Stimulated activated CD4-positive, alpha-beta T cell treated with anti-CD3 and anti-CD28 coated beads, Interleukin-12 subunit alpha, Interleukin-12 subunit beta, amount 100 ng/mL, for 24 hours (primary cell): ENCODE data around the gene GIPC2.
"Not testable (repeated sequence)": the region's sequence is repeated elsewhere in the genome, so short reads cannot be mapped to it uniquely, and the experiment has no call there.

Experiments
- DNase-seq, 2 experiments: peaks; one replicate each; pipeline ENCODE4 v3.0.0-alpha.2; 2020; ENCODE audit warnings: low read depth in 2 of 2

GIPC2 gene, protein sequence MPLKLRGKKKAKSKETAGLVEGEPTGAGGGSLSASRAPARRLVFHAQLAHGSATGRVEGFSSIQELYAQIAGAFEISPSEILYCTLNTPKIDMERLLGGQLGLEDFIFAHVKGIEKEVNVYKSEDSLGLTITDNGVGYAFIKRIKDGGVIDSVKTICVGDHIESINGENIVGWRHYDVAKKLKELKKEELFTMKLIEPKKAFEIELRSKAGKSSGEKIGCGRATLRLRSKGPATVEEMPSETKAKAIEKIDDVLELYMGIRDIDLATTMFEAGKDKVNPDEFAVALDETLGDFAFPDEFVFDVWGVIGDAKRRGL

DNA sequence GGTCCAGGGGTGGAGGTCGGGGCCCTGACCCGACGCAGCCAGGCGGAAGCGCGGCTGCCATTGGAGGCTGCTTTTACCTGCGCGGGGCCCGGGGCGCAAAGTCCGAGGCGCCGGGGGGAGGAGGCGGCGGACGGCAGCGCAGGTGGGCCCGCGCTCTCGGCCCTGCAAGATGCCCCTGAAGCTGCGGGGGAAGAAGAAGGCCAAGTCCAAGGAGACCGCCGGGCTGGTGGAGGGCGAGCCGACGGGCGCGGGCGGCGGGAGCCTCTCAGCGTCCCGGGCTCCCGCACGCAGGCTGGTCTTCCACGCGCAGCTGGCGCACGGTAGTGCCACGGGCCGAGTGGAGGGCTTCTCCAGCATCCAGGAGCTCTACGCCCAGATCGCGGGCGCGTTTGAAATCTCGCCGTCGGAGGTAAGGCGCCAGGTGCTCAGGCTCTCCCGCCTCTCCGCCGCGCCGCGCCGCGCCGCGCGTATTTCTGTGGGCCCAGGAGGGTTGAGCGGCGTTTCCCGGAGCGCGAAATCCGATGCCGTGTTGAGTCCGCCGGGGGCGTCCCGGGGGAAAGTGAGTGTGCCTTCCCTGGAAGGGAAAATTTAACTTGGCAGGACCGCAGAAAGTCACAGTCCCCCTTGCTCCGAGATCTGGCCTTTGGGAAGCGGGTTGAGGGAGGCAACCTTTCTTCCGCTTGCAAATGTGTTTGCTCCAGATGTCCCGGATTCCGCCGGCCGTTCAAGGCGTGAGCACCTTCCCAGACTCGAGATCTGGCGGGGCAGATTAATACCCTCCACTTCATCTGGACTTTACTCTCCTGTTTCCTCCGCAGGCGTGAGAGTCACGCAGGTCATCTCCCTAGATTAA lies at the start of gene GIPC2:
TSS of gene GIPC2 (plus strand) at position 41 of the 853 bp plus-strand sequence. CDS start at position 170, 129 bp downstream.
- peak; percentile 23 to 30 for DNase-seq

GRCh38 chr1:77996734-77997133 lies 49.0 kb upstream of the GIPC2 start:
- no peak for DNase-seq

GRCh38 chr1:78000536-78000935 lies 45.2 kb upstream of the GIPC2 start:
- not testable (repeated sequence) for DNase-seq

DNA sequence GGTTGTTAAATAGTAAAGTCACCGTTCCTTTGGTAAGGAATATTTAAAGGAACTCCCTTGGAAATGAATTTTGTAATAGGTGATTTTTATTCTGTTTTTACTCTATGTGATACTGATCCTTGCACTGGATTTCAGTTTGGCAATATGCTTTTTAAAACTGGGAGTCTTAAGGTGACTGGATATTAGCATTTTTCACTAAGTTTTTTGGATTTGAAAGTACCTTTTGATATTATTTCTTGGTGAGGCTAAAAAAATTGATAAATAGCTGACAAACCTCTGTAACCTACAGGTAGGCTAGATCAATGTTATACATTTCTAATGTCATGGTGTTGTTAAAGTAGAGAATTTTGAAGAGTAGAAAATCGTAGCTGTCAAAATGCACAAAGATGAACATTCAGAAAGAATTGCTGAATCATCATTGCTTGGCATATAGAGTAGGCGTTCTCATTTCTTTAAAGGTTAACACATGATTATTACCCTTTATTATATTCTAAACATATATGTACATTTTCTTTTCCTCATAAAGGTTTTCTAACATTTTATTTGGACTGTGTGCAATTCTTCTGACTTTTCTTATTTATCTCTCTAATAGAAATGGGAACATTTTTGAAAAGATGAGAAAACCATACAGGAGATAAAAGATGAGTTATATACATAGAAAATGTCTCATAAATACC lies 42.6 kb upstream of the GIPC2 start:
- no peak for DNase-seq

GRCh38 chr1:78003882-78004718 lies 41.7 kb upstream of the GIPC2 start:
- peak; percentile 14 to 20 for DNase-seq

DNA sequence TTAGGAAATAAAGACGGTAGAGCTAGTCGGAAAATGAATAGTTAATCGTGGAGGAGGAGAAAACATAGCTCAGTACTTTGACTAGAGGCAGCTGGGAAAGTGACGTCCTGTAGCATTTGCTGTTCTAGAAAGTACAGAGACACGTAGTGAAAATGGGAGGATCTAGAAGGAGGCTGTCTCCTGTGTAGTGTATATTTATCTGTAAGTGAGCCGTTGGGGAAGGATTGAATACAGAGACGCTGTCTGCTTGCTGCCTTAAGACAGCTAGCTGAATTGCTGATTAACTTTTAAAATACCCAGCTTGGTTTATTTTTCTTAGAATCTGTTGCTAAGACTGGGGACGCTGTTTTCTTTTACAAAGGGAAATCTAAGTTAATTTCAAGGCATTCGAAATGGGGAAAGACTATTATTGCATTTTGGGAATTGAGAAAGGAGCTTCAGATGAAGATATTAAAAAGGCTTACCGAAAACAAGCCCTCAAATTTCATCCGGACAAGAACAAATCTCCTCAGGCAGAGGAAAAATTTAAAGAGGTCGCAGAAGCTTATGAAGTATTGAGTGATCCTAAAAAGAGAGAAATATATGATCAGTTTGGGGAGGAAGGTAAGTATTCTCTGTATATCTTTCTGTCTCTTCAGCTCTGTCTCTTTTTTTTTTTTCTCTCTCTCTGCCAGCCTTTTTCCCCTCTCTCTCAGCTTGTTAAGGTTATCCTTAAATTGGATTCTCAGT lies 40.9 kb upstream of the GIPC2 start, which contains the start of gene DNAJB4:
TSS of gene DNAJB4 (plus strand) at position 221 of the 729 bp plus-strand sequence. CDS start at position 393, 172 bp downstream.
- peak; percentile 30 to 35 for DNase-seq

DNA sequence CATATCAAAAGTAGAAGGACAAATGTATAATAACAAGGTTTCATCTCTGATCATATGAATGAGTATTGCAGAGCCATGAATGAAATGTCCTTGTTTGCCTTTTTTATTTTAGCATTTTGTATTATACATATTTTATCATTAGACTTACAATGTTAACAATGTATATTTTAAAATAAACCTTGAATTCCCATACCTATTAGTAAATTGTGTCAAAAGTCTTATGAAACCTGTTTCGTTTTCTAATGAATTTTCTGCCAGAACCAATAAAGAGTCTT lies 40.4 kb upstream of the GIPC2 start:
- no peak for DNase-seq

GRCh38 chr1:78005755-78006154 lies 40.0 kb upstream of the GIPC2 start:
- DNase-seq: no peak

- DNase-seq: no peak
Observed at GRCh38 chr1:78006521-78006920, 39.2 kb upstream of the GIPC2 start.

GRCh38 chr1:78007677-78008341 lies 38.0 kb upstream of the GIPC2 start:
- no peak for DNase-seq

GRCh38 chr1:78009276-78009675 lies 36.5 kb upstream of the GIPC2 start:
- DNase-seq: no peak

DNA sequence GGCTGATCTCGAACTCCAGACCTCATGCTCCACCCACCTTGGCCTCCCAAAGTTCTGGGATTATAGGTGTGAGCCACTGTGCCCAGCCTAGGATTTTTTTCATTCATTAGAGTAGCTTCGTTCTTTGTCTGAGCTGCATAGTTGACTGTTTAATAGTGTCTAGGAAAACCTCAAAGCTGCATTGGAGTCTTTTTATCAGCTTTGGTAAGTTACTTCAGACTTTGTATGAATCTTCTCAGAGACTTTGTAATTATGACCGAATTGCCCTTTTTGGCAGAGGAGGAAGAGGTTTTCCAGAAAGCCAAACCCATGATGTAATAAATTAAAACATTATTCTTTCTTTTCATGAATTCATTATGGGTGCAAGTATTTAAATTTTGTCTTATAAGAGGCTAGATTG lies 35.9 kb upstream of the GIPC2 start:
- no peak for DNase-seq

DNA sequence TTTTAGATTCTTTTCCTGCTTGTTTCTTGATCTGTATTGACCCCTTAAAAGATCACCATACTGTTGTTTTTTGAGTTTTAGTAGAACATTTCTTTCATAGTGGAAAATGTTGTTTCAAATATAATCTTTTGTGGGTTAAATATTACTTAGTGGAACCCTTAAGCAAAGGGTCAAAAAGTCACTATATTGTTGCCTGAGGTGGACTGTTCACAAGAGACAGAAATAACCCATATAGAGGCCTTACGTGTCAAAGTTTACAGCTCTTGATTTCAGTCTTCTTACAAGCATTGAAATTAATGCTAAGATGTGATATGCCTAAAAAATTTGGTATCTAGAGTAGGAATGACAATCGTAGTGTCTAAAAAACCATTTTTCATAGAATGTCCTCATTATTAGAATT lies 34.7 kb upstream of the GIPC2 start:
- DNase-seq: no peak

- no peak for DNase-seq
Observed at GRCh38 chr1:78015148-78015547, 30.6 kb upstream of the GIPC2 start.

- DNase-seq: no peak
Observed at GRCh38 chr1:78019024-78019423, 26.7 kb upstream of the GIPC2 start.

- DNase-seq: not testable (repeated sequence)
Observed at GRCh38 chr1:78021134-78021533, 24.6 kb upstream of the GIPC2 start.

GRCh38 chr1:78029793-78030192 lies 16.0 kb upstream of the GIPC2 start:
- no peak for DNase-seq

GRCh38 chr1:78032996-78033796 lies 12.6 kb upstream of the GIPC2 start:
- no peak for DNase-seq

DNA sequence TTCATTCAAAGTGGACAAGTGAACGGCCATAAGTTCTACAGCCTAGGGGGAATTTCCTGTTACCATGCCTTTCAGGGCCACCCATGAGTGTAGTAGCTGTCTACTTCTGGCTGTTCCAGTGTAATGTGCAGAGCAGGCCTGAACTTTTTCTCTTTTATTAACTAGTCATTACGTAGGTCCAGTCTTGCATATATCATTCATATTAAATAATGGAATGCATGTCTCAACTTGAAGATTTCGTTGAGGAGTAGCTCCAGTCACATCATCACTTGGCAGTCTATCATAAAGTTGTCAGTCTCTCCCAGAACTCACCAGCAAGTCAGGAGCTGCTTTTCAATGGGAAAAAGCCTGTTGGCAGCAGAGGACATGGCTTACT lies 12.0 kb upstream of the GIPC2 start:
- no peak for DNase-seq

DNA sequence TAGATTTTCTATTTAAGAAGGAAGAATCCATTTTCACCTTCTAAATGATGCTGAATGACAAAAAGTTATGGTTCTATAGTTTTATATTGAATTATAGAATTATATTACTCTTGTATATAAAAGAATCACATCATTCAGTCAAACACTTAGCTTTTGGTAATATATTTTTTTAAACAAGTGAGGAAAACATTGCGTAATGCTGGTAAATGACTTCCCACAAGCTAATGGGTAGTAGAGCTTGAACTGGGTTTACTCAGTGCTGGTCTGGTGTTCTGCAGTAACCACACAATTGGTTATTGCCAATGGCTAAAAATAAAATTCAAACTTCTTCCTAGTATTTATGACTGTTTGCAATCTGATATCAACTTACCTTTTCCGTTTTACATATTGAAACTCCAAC lies 10.6 kb upstream of the GIPC2 start:
- DNase-seq: no peak
